H1 (cell line): Measurements from ENCODE around the gene CCDC192. TPM values are rescaled to one million over a fixed set of nuclear protein-coding genes. Genes with fewer than 3 reads are reported as not detected.

Source experiments
- BACH1 ChIP-seq: IDR thresholded peaks from 2 replicates; pipeline ENCODE4 v1.6.1; 2012; ENCODE audit warnings: low read length, improper control_type of control experiment
- GABPA ChIP-seq: IDR thresholded peaks from 2 replicates; pipeline ENCODE4 v1.6.1; 2011; ENCODE audit warnings: mild to moderate bottlenecking, low read length, moderate library complexity, borderline replicate concordance; ENCODE audit not compliant: insufficient read depth
- JUN ChIP-seq: IDR thresholded peaks from 2 replicates; pipeline ENCODE4 v1.6.1; 2011; ENCODE audit warnings: low read depth, mild to moderate bottlenecking, improper control_type of control experiment, low read length
- RNF2 ChIP-seq: fragments of 200-900, 300-1000 bp; sonication (generic); IDR thresholded peaks from 2 replicates; pipeline ENCODE4 v1.7.1; 2016; ENCODE audit warnings: borderline replicate concordance, low read depth, mild to moderate bottlenecking, antibody characterized with exemption, low read length; ENCODE audit not compliant: poor library complexity, severe bottlenecking; ENCODE audit errors: missing control alignments
- SIN3A ChIP-seq, 2 experiments: IDR thresholded peaks in 1 of 2; conservative IDR thresholded peaks in 1 of 2; 2 replicates each; pipeline ENCODE4 v1.6.1; 2011 to 2012; ENCODE audit warnings: low read length in 2 of 2, improper control_type of control experiment in 1 of 2, low read depth in 1 of 2, mild to moderate bottlenecking in 1 of 2
- SIX5 ChIP-seq: IDR thresholded peaks from 2 replicates; pipeline ENCODE4 v1.6.1; 2011; ENCODE audit warnings: mild to moderate bottlenecking, low read depth, low read length
- SUZ12 ChIP-seq: fragments of 200-600 bp; sonication (generic); IDR thresholded peaks from 2 replicates; pipeline ENCODE4 v1.6.1; 2012; ENCODE audit warnings: mild to moderate bottlenecking, inconsistent platforms, low read length, moderate library complexity, mixed read lengths
- polyA plus RNA-seq, 7 experiments: library from polyadenylated mRNA; depleted of rRNA in 3 of 7; stranded (reverse) in 5 of 7; unstranded in 2 of 7; fragments of >200 nt in 5 of 7; fragments of 200-250 nt in 2 of 7; gene quantifications; 1 replicate in 5 of 7; 2 replicates in 1 of 7; 4 replicates in 1 of 7; pipeline versions ENCODE4 v1.2.1 to v1.2.3, GENCODE V29; 2011 to 2013; ENCODE audit warnings: missing spikeins in 2 of 7, mixed read lengths in 2 of 7
- total RNA-seq: library from RNA; stranded (reverse); fragmentation: NEBNext Ultra II Directional; extraction: Animal tissue kit (Norgen Biotek cat#: 25700); gene quantifications from 2 replicates; pipeline ENCODE4 v1.2.1, GENCODE V29; 2021

Gene CCDC192
- total and polyA plus RNA-seq, 2 of the 8 experiments (the other 6 are each of a cell fraction or from before 2014, with no cell fraction given): 0.61 TPM; not detected in 1

- no peak for TF ChIP-seq SIX5
- no peak for TF ChIP-seq SUZ12
- TF ChIP-seq RNF2: no peak
- no peak for TF ChIP-seq JUN
- TF ChIP-seq GABPA: no peak
- TF ChIP-seq BACH1: no peak
- no peak for TF ChIP-seq SIN3A (conservative IDR thresholded peaks at IDR 0.05 in 1 of 2, IDR thresholded peaks at IDR 0.05 in 1 of 2; ENCODE audit: low read depth in 1 of 2, low read length in 2 of 2)
Observed at GRCh38 chr5:127923804-127924570, 220.8 kb downstream of the CCDC192 start (continued).
